PC-3 (cell line): ENCODE results near the gene NFATC1. TPM values are rescaled to one million over a fixed set of nuclear protein-coding genes. Genes with fewer than 3 reads are reported as not detected.

Source experiments
- ATAC-seq: fragments of 200-7000 bp; cut with Tn5 transposase; 2 replicates; pipeline ENCODE4 v1.9.1; 2020; ENCODE audit warnings: mild to moderate bottlenecking, moderate library complexity
- BruUV-seq: library from RNA; stranded (reverse); fragments of 400-500 nt; replicated peaks from 2 replicates; lab custom pipeline; 2021; lab: Mats Ljungman, UMichigan
- CTCF ChIA-PET: fragments of 300-600 bp; sonication (Branson Sonifier 250); formaldehyde crosslinking; loops from one replicate; lab custom pipeline; 2022; ENCODE audit warnings: antibody characterized with exemption; lab: Charles Lee
- POLR2A ChIA-PET: fragments of 300-600 bp; sonication (Branson Sonifier 250); formaldehyde crosslinking; loops from one replicate; lab custom pipeline; 2022; ENCODE audit warnings: antibody characterized with exemption; ENCODE audit not compliant: unreplicated experiment; lab: Charles Lee
- DNase-seq: peaks from one replicate; pipeline ENCODE4 v3.0.0-alpha.2; 2015
- H2AFZ ChIP-seq: fragments of 300-600 bp; sonication (generic); 2 replicates; pipeline ENCODE4 v1.6.0; 2016; ENCODE audit warnings: antibody characterized with exemption, low read length
- H3F3A ChIP-seq: fragments of 300-600 bp; sonication (generic); one replicate; pipeline ENCODE4 v1.6.0; 2017; ENCODE audit warnings: antibody characterized with exemption, low read length, control low read depth, mild to moderate bottlenecking; ENCODE audit not compliant: unreplicated experiment
- H3K27ac ChIP-seq: fragments of 300-600 bp; sonication (generic); 2 replicates; pipeline ENCODE4 v1.5.1; 2016; ENCODE audit warnings: mild to moderate bottlenecking, low read length
- H3K27me3 ChIP-seq: fragments of 300-600 bp; sonication (generic); 2 replicates; pipeline ENCODE4 v1.6.1; 2016; ENCODE audit warnings: low read length, mixed read lengths
- H3K36me3 ChIP-seq: fragments of 300-600 bp; sonication (generic); 2 replicates; pipeline ENCODE4 v1.6.1; 2016; ENCODE audit warnings: low read depth, mixed run types, low read length, mixed read lengths
- H3K4me1 ChIP-seq: fragments of 300-600 bp; sonication (generic); 2 replicates; pipeline ENCODE4 v1.5.1; 2016; ENCODE audit warnings: low read length; ENCODE audit not compliant: insufficient read depth
- H3K4me2 ChIP-seq: fragments of 300-600 bp; sonication (generic); 2 replicates; pipeline ENCODE4 v1.6.0; 2016; ENCODE audit warnings: low read length
- H3K4me3 ChIP-seq: fragments of 300-600 bp; sonication (generic); 2 replicates; pipeline ENCODE4 v1.5.1; 2016; ENCODE audit warnings: mild to moderate bottlenecking, low read length, mixed read lengths
- H3K79me2 ChIP-seq: fragments of 300-600 bp; sonication (generic); 2 replicates; pipeline ENCODE4 v1.6.1; 2017; ENCODE audit warnings: low read length, mixed read lengths
- H3K9ac ChIP-seq: fragments of 300-600 bp; sonication (generic); 2 replicates; pipeline ENCODE4 v1.6.0; 2016; ENCODE audit warnings: mild to moderate bottlenecking, low read length
- H3K9me2 ChIP-seq: fragments of 300-600 bp; sonication (generic); replicated peaks from 2 replicates; pipeline ENCODE4 v1.6.1; 2016; ENCODE audit warnings: mixed run types, low read length, mixed read lengths
- H3K9me3 ChIP-seq: fragments of 300-600 bp; sonication (generic); 2 replicates; pipeline ENCODE4 v1.6.1; 2016; ENCODE audit warnings: low read length, mixed read lengths
- H4K20me1 ChIP-seq: fragments of 300-600 bp; sonication (generic); 2 replicates; pipeline ENCODE4 v1.6.1; 2016; ENCODE audit warnings: low read length, mixed read lengths
- CTCF ChIP-seq: fragments of 300-600 bp; sonication (generic); conservative IDR thresholded peaks from 2 replicates; pipeline ENCODE4 v1.5.1; 2017; ENCODE audit warnings: antibody characterized with exemption, low read depth, mild to moderate bottlenecking, low read length
- EZH2 ChIP-seq: fragments of 300-600 bp; sonication (generic); IDR thresholded peaks from one replicate; pipeline ENCODE4 v1.6.1; 2017; ENCODE audit warnings: antibody characterized with exemption, mild to moderate bottlenecking, low read length; ENCODE audit not compliant: unreplicated experiment
- EZH2phosphoT487 ChIP-seq: fragments of 300-600 bp; sonication (generic); IDR thresholded peaks from 2 replicates; pipeline ENCODE4 v1.6.1; 2018; ENCODE audit warnings: mild to moderate bottlenecking, antibody characterized with exemption, low read length, borderline replicate concordance
- intact Hi-C: fragments of 100-400 bp; cut with micrococcal nuclease; formaldehyde crosslinking; loops from 2 replicates; pipeline ENCODE4 v1.9.0; 2023
- total RNA-seq: library from RNA; depleted of rRNA; stranded (reverse); fragments of >200 nt; gene quantifications from 2 replicates; pipeline ENCODE4 v1.2.3, GENCODE V29; 2014

Gene NFATC1
- total RNA-seq, 1 experiment from 2014 or later = 5.9 TPM

- Histone ChIP-seq H3K27me3 (no peaks in the 10 kb centered on the region), H3K27ac (no peak overlapping the region), H2AFZ (no peak overlapping the region), H3K4me2 (no peak overlapping the region), H3F3A (no peaks in the 10 kb centered on the region), H3K9me3 (no peaks in the 10 kb centered on the region), H3K9ac (no peak overlapping the region), H4K20me1 (no peaks in the 10 kb centered on the region), H3K4me1 (peaks cover 7% of the 10 kb centered on the region), H3K79me2 (no peaks in the 10 kb centered on the region), H3K4me3 (no peak overlapping the region), H3K9me2 (no peaks in the 10 kb centered on the region), H3K36me3 (no peaks in the 10 kb centered on the region)
- intact Hi-C loops = loop anchor here (5.0 kb wide), 1 partner anchor 66 kb away; no protein-coding TSS in a partner anchor
- ATAC-seq (peak; percentile 91), DNase-seq (peak; percentile 45)
- POLR2A ChIA-PET = no interaction called here
- CTCF ChIA-PET = no interaction called here
- TF ChIP-seq EZH2 (no peak), CTCF (no peak), EZH2phosphoT487 (no peak)
- no TSS peak for BruUV-seq
Measured at GRCh38 chr18:79447703-79448367, 52.1 kb downstream of the NFATC1 start.

GRCh38 chr18:79448621-79449020 lies 52.9 kb downstream of the NFATC1 start:
- CTCF ChIA-PET = no interaction called here
- no peaks in the 10 kb centered on the region for H3K36me3 ChIP-seq
- no peak overlapping the region for H3K4me2 ChIP-seq
- no peaks in the 10 kb centered on the region for H3K79me2 ChIP-seq
- H3K27ac ChIP-seq = no peak overlapping the region
- H4K20me1 ChIP-seq = no peaks in the 10 kb centered on the region
- H3K9ac ChIP-seq = no peak overlapping the region
- H3K27me3 ChIP-seq = no peaks in the 10 kb centered on the region
- intact Hi-C loops = loop anchor here (5.0 kb wide), 1 partner anchor 66 kb away; no protein-coding TSS in a partner anchor
- DNase-seq = no peak
- no peak overlapping the region for H3K4me3 ChIP-seq
- POLR2A ChIA-PET = no interaction called here
- H3K4me1 ChIP-seq = peaks cover 7% of the 10 kb centered on the region
- H3K9me3 ChIP-seq = no peaks in the 10 kb centered on the region
- H3K9me2 ChIP-seq = no peaks in the 10 kb centered on the region
- H3F3A ChIP-seq = no peaks in the 10 kb centered on the region
- no TSS peak for BruUV-seq
- TF ChIP-seq EZH2phosphoT487 = no peak
- no peak for TF ChIP-seq CTCF
- no peak for TF ChIP-seq EZH2
- H2AFZ ChIP-seq = no peak overlapping the region
- no peak for ATAC-seq

GRCh38 chr18:79449551-79450288 lies 54.0 kb downstream of the NFATC1 start:
- ATAC-seq (no peak), DNase-seq (no peak)
- TF ChIP-seq EZH2 = no peak
- TF ChIP-seq CTCF = no peak
- no peak for TF ChIP-seq EZH2phosphoT487
- Histone ChIP-seq H3K9ac (no peak overlapping the region), H3K9me2 (no peaks in the 10 kb centered on the region), H4K20me1 (no peaks in the 10 kb centered on the region), H3K4me1 (peaks cover 7% of the 10 kb centered on the region), H2AFZ (no peak overlapping the region), H3F3A (no peaks in the 10 kb centered on the region), H3K27me3 (no peaks in the 10 kb centered on the region), H3K4me3 (no peak overlapping the region), H3K4me2 (no peak overlapping the region), H3K9me3 (no peaks in the 10 kb centered on the region), H3K27ac (no peak overlapping the region), H3K36me3 (no peaks in the 10 kb centered on the region), H3K79me2 (no peaks in the 10 kb centered on the region)
- ChIA-PET POLR2A (no interaction called here), CTCF (no interaction called here)
- BruUV-seq = no TSS peak
- intact Hi-C loops = loop anchor here (5.0 kb wide), 1 partner anchor 67 kb away; no protein-coding TSS in a partner anchor
